Nephron progenitor cell (in vitro differentiated cells): Measurements from ENCODE around the gene NT5C3B.
A peak's percentile ranks its signal among the peaks of the same experiment; 100 is the strongest.

Experiments
- DNase-seq: peaks from one replicate; pipeline ENCODE4 v3.0.0; 2021
- H3K27ac Mint-ChIP-seq: 2 replicates; pipeline ENCODE4 v1.8.0; 2021; ENCODE audit warnings: mild to moderate bottlenecking, moderate library complexity, mixed read lengths
- H3K27me3 Mint-ChIP-seq: 2 replicates; pipeline ENCODE4 v1.8.0; 2021; ENCODE audit warnings: mild to moderate bottlenecking, low read depth, mixed read lengths; ENCODE audit not compliant: poor library complexity
- H3K36me3 Mint-ChIP-seq: 2 replicates; pipeline ENCODE4 v1.8.0; 2021; ENCODE audit warnings: low read depth, mixed read lengths
- H3K4me1 Mint-ChIP-seq: 2 replicates; pipeline ENCODE4 v1.8.0; 2021; ENCODE audit warnings: mixed read lengths
- H3K4me3 Mint-ChIP-seq: 2 replicates; pipeline ENCODE4 v1.8.0; 2021; ENCODE audit warnings: mild to moderate bottlenecking, moderate library complexity, mixed read lengths
- H3K9me3 Mint-ChIP-seq: 2 replicates; pipeline ENCODE4 v1.8.0; 2021; ENCODE audit warnings: mild to moderate bottlenecking, moderate library complexity, mixed read lengths
- TF ChIP-seq, protein P1 (sequence below): fragments of 200-600 bp; sonication (generic); IDR thresholded peaks from 2 replicates; pipeline ENCODE4 v1.5.0; 2021; ENCODE audit warnings: antibody characterized with exemption

The NT5C3B gene

DNA sequence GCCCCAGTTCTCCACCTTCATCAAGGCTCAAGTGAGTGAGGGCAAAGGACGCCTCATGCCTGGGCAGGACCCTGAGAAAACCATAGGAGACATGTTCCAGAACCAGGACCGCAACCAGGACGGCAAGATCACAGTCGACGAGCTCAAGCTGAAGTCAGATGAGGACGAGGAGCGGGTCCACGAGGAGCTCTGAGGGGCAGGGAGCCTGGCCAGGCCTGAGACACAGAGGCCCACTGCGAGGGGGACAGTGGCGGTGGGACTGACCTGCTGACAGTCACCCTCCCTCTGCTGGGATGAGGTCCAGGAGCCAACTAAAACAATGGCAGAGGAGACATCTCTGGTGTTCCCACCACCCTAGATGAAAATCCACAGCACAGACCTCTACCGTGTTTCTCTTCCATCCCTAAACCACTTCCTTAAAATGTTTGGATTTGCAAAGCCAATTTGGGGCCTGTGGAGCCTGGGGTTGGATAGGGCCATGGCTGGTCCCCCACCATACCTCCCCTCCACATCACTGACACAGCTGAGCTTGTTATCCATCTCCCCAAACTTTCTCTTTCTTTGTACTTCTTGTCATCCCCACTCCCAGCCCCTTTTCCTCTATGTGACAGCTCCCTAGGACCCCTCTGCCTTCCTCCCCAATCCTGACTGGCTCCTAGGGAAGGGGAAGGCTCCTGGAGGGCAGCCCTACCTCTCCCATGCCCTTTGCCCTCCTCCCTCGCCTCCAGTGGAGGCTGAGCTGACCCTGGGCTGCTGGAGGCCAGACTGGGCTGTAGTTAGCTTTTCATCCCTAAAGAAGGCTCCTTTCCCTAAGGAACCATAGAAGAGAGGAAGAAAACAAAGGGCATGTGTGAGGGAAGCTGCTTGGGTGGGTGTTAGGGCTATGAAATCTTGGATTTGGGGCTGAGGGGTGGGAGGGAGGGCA lies 13.6 kb downstream of the NT5C3B start:
- peaks cover 26% of the 10 kb centered on the region for H3K36me3 Mint-ChIP-seq
- peaks cover 49% of the 10 kb centered on the region for H3K4me1 Mint-ChIP-seq
- no peak overlapping the region for H3K4me3 Mint-ChIP-seq
- no peak for DNase-seq
- no peaks in the 10 kb centered on the region for H3K27me3 Mint-ChIP-seq
- TF ChIP-seq, protein P1, sequence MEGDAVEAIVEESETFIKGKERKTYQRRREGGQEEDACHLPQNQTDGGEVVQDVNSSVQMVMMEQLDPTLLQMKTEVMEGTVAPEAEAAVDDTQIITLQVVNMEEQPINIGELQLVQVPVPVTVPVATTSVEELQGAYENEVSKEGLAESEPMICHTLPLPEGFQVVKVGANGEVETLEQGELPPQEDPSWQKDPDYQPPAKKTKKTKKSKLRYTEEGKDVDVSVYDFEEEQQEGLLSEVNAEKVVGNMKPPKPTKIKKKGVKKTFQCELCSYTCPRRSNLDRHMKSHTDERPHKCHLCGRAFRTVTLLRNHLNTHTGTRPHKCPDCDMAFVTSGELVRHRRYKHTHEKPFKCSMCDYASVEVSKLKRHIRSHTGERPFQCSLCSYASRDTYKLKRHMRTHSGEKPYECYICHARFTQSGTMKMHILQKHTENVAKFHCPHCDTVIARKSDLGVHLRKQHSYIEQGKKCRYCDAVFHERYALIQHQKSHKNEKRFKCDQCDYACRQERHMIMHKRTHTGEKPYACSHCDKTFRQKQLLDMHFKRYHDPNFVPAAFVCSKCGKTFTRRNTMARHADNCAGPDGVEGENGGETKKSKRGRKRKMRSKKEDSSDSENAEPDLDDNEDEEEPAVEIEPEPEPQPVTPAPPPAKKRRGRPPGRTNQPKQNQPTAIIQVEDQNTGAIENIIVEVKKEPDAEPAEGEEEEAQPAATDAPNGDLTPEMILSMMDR: no peak
- no peaks in the 10 kb centered on the region for H3K9me3 Mint-ChIP-seq
- peak overlapping the region; percentile 96 for H3K27ac Mint-ChIP-seq

DNA sequence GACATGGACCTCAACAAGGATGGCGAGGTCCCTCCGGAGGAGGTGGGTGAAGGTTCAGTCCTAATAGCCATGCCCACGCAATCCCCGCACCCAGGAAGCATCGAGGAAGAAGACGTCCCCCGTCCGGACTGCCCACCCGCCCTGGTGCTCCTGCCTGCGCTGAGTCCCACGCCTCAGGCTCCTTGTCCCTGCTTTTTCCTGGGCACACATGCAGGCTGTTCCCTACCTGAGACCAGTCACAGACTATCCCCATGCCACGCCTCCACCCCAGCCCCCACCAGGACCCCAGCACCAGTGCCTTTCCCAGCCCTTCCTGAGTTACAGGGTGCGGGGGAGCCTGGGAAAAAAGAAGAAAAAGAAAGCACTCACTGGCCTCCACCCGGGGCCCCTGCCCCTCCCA lies 14.3 kb downstream of the NT5C3B start:
- Mint-ChIP-seq H3K36me3 (peaks cover 28% of the 10 kb centered on the region), H3K4me3 (no peak overlapping the region), H3K27ac (peak overlapping the region; percentile 96), H3K27me3 (no peaks in the 10 kb centered on the region), H3K4me1 (peaks cover 54% of the 10 kb centered on the region), H3K9me3 (no peaks in the 10 kb centered on the region)
- TF ChIP-seq, protein P1: no peak
- DNase-seq: no peak

GRCh38 chr17:41818024-41818423 lies 18.0 kb downstream of the NT5C3B start:
- Mint-ChIP-seq H3K4me1 (peaks cover 71% of the 10 kb centered on the region), H3K27ac (peak overlapping the region; percentile 93), H3K36me3 (peaks cover 25% of the 10 kb centered on the region), H3K9me3 (no peaks in the 10 kb centered on the region), H3K4me3 (no peak overlapping the region), H3K27me3 (no peaks in the 10 kb centered on the region)
- TF ChIP-seq, protein P1: no peak
- DNase-seq: no peak

DNA sequence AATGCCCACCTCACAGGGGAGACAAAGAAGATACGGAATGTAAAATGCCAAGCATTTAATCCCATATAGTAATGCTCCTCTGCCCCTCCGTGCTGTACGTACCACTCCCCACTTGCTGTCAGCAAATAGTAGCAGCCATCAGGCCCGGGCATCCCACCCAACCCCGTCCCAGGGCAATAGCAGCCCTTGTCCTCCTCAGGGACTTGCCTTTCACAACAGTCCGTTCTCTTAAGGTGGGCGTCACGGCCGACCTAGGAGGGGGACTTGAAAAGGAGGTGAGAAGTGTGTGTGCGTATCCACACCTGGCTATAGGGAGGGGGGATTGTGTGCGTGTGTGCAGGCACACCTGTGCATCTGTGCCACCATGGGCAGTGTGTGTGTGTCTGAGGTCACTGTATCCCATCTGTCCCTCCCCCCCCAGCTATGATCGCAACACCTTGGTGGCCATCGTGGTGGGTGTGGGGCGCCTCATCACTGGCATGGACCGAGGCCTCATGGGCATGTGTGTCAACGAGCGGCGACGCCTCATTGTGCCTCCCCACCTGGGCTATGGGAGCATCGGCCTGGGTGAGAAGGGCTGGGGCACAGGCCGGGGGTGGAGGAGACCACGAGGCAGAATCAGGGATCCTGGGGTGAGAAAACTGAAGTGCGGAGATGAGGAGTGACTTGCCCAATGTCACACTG lies 19.3 kb downstream of the NT5C3B start:
- DNase-seq: no peak
- peaks cover 63% of the 10 kb centered on the region for H3K4me1 Mint-ChIP-seq
- H3K27me3 Mint-ChIP-seq: no peaks in the 10 kb centered on the region
- H3K4me3 Mint-ChIP-seq: no peak overlapping the region
- TF ChIP-seq, protein P1: no peak
- peaks cover 25% of the 10 kb centered on the region for H3K36me3 Mint-ChIP-seq
- H3K27ac Mint-ChIP-seq: no peak overlapping the region
- H3K9me3 Mint-ChIP-seq: no peaks in the 10 kb centered on the region

DNA sequence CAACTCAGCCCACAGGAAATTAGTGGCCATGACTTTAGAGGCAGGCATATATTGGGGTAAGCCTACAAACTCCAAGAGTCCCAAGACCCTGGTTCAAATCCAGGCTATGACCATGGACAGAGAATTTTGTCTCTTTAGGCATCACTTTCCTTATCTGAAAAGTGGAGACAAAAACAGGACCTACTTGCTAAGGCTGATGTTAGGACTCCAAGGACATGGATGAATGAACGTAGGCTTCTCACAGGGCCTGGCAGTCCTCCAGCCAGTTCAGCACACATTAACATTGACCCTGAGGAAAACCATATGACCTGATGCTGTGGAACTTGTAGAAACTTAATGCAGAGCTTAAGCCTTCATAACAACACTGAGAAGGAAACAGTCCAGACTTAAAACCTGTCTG lies 21.8 kb downstream of the NT5C3B start:
- Mint-ChIP-seq H3K9me3 (no peaks in the 10 kb centered on the region), H3K4me1 (peaks cover 63% of the 10 kb centered on the region), H3K27ac (peak overlapping the region; percentile 97), H3K27me3 (peaks cover 3% of the 10 kb centered on the region), H3K4me3 (peak overlapping the region; percentile 93), H3K36me3 (peaks cover 32% of the 10 kb centered on the region)
- TF ChIP-seq, protein P1: no peak
- DNase-seq: no peak
